CD8-positive, alpha-beta memory T cell (primary cell): Measurements from ENCODE around the gene NIPSNAP3A. TPM values are rescaled to one million over a fixed set of nuclear protein-coding genes. Genes with fewer than 3 reads are reported as not detected.
"Not testable (repeated sequence)": the region's sequence is repeated elsewhere in the genome, so short reads cannot be mapped to it uniquely, and the experiment has no call there.

Source experiments
- CTCF ChIA-PET: fragments of 350-600 bp; sonication (Branson Sonifier 250); formaldehyde crosslinking; loops from one replicate; lab custom pipeline; 2021; ENCODE audit warnings: antibody characterized with exemption; lab: Charles Lee
- POLR2A ChIA-PET: fragments of 350-600 bp; sonication (Branson Sonifier 250); formaldehyde crosslinking; loops from one replicate; lab custom pipeline; 2021; ENCODE audit warnings: antibody characterized with exemption; lab: Charles Lee
- DNase-seq, 5 donors: peaks; one replicate each; pipeline versions ENCODE4 v3.0.0 to v3.0.0-alpha.2; 2020 to 2022; ENCODE audit warnings: mixed read lengths in 1 of 5
- H3K27ac ChIP-seq: one replicate; pipeline ENCODE4 v1.7.0; 2013; ENCODE audit warnings: low read depth, mild to moderate bottlenecking, low read length, moderate library complexity
- H3K27me3 ChIP-seq: 2 replicates; pipeline ENCODE4 v1.7.0; 2013; ENCODE audit warnings: low read length, mild to moderate bottlenecking; ENCODE audit not compliant: insufficient read depth, poor library complexity, severe bottlenecking
- H3K36me3 ChIP-seq: 2 replicates; pipeline ENCODE4 v1.7.0; 2013; ENCODE audit warnings: mild to moderate bottlenecking, low read length, moderate library complexity; ENCODE audit not compliant: insufficient read depth
- H3K4me1 ChIP-seq: 2 replicates; pipeline ENCODE4 v1.7.0; 2013; ENCODE audit warnings: mild to moderate bottlenecking, low read length, moderate library complexity; ENCODE audit not compliant: insufficient read depth
- H3K4me3 ChIP-seq: 2 replicates; pipeline ENCODE4 v1.7.0; 2013; ENCODE audit warnings: mild to moderate bottlenecking, low read length
- H3K9me3 ChIP-seq: 2 replicates; pipeline ENCODE4 v1.7.0; 2013; ENCODE audit warnings: mild to moderate bottlenecking, low read length
- H3K27ac Mint-ChIP-seq, 8 donors: one replicate each; pipeline ENCODE4 v1.8.0; 2020 to 2021; ENCODE audit warnings: mixed read lengths in 8 of 8, mild to moderate bottlenecking in 6 of 8, inconsistent platforms in 3 of 8, moderate library complexity in 3 of 8
- H3K27me3 Mint-ChIP-seq, 2 donors: one replicate each; pipeline ENCODE4 v1.8.0; 2020 to 2021; ENCODE audit warnings: mixed read lengths in 2 of 2, mild to moderate bottlenecking in 1 of 2, moderate library complexity in 1 of 2
- H3K36me3 Mint-ChIP-seq, 3 donors: one replicate each; pipeline ENCODE4 v1.8.0; 2020 to 2021; ENCODE audit warnings: mixed read lengths in 3 of 3, inconsistent platforms in 1 of 3, mild to moderate bottlenecking in 1 of 3
- H3K4me1 Mint-ChIP-seq, 3 donors: one replicate each; pipeline ENCODE4 v1.8.0; 2020 to 2021; ENCODE audit warnings: mixed read lengths in 3 of 3, inconsistent platforms in 1 of 3, mild to moderate bottlenecking in 1 of 3
- H3K4me3 Mint-ChIP-seq, 7 donors: one replicate each; pipeline ENCODE4 v1.8.0; 2020 to 2021; ENCODE audit warnings: mixed read lengths in 7 of 7, mild to moderate bottlenecking in 6 of 7, moderate library complexity in 4 of 7, inconsistent platforms in 2 of 7
- H3K9me3 Mint-ChIP-seq, 5 donors: one replicate each; pipeline ENCODE4 v1.8.0; 2020 to 2022; ENCODE audit warnings: mixed read lengths in 5 of 5, mild to moderate bottlenecking in 3 of 5, moderate library complexity in 2 of 5, inconsistent platforms in 1 of 5
- polyA plus RNA-seq: library from polyadenylated mRNA; unstranded; fragments of 300-500 nt; fragmentation: Illumina TruSeq; gene quantifications from one replicate; pipeline ENCODE4 v1.2.3, GENCODE V29; 2021
- total RNA-seq, 2 experiments: library from RNA; stranded (reverse); gene quantifications; one replicate each; pipeline ENCODE4 v1.2.3, GENCODE V29; 2021

Gene NIPSNAP3A
- total RNA-seq (10 to 100 TPM in 1 of 2 experiments, 1 to 10 TPM in 1; 9.1 to 10.1 TPM), polyA plus RNA-seq (21.8 TPM)

DNA sequence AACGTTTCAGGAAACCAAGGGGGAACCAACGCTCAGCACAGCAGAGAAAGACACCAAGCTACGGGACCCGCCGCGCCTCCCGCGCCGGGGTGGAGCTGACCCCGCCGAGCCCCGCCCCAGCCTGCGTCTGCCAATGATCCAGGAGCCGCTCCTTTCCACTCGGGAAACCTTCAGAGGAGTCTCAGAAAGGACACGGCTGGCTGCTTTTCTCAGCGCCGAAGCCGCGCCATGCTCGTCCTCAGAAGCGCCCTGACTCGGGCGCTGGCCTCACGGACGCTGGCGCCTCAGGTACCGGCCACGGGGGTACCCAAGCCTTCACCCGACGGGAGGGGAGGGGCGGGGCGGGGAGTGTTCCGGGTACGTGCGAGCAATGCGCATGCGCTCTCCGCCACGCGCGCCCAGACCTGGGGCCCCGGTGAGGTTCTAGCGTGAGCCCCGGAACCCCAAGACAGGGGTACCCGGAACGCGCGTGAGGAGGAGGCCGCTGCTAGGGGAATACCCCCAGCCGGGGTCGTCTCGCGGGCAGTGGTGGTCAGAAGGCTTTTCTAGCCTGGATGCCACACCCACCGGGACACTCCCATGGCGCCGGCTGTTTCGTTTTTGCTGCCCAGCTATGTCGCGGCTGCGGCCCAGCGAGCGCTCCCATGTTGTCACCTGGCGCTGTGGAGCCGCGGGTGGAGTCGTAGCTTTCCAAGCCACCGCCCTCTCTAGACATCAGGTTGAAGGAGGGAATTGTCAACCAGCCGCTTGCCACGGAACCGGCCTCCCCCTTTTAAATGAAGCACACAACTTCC, at the start of gene NIPSNAP3A:
TSS of gene NIPSNAP3A (plus strand) at position 119 of the 794 bp plus-strand sequence. CDS start at position 229, 110 bp downstream.
- H3K27me3 Mint-ChIP-seq, result no peaks in the 10 kb centered on the region
- POLR2A ChIA-PET, result interaction anchor here (0.6 to 1.5 kb wide), 4 partner anchors 15 to 654 kb away, joined by 3 to 7 read pairs (median 4); partner anchors contain the start of gene SMC2
- peaks cover 19 to 29% (median 27%) of the 10 kb centered on the region in 3 donors for H3K4me1 Mint-ChIP-seq
- H3K4me3 Mint-ChIP-seq, result peak within 1 kb of the TSS; percentile 89 to 99 (median 97)
- peaks cover 0 to 23% (median 7%) of the 10 kb centered on the region in 3 donors for H3K36me3 Mint-ChIP-seq
- Histone ChIP-seq H3K27me3 (no peaks in the 10 kb centered on the region), H3K27ac (peak within 1 kb of the TSS; percentile 89), H3K4me3 (peak within 1 kb of the TSS; percentile 76), H3K36me3 (no peaks in the 10 kb centered on the region), H3K4me1 (peaks cover 8% of the 10 kb centered on the region), H3K9me3 (no peaks in the 10 kb centered on the region)
- peak; percentile 79 to 93 (median 88) for DNase-seq
- H3K9me3 Mint-ChIP-seq, result no peaks in the 10 kb centered on the region
- peak within 1 kb of the TSS; percentile 89 to 100 (median 98) for H3K27ac Mint-ChIP-seq
- CTCF ChIA-PET, result no interaction called here

DNA sequence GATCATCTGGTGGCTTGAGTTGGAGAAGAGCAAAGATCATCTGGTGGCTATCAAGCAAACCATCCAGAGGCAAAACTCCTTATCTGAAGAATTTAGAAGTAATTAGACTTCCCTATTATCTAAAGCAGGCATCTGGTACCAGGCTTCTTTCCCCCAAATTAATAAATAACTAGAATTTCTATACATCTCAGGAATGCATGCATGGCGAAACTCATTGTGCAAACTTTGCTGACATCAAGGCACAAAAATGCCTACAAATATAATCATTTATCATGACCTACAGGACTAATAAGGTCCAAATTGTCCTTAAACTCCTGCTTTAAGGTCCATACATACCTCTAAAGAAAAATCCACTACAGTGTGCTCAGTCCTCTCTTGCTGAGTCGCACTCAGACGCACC, 47.2 kb upstream of the NIPSNAP3A start:
- no peak overlapping the region for H3K4me3 ChIP-seq
- no peaks in the 10 kb centered on the region for H3K4me1 ChIP-seq
- H3K9me3 ChIP-seq, result no peaks in the 10 kb centered on the region
- H3K36me3 Mint-ChIP-seq, result peaks cover 0 to 9% (median 2%) of the 10 kb centered on the region in 3 donors
- H3K27ac ChIP-seq, result no peak overlapping the region
- DNase-seq, result no peak
- CTCF ChIA-PET, result no interaction called here
- no peak overlapping the region for H3K27ac Mint-ChIP-seq
- no peak overlapping the region for H3K4me3 Mint-ChIP-seq
- H3K27me3 ChIP-seq, result no peaks in the 10 kb centered on the region
- POLR2A ChIA-PET, result no interaction called here
- no peaks in the 10 kb centered on the region for H3K4me1 Mint-ChIP-seq
- H3K36me3 ChIP-seq, result no peaks in the 10 kb centered on the region
- no peaks in the 10 kb centered on the region for H3K27me3 Mint-ChIP-seq
- peaks cover 0 to 6% (median 2%) of the 10 kb centered on the region in 5 donors for H3K9me3 Mint-ChIP-seq

DNA sequence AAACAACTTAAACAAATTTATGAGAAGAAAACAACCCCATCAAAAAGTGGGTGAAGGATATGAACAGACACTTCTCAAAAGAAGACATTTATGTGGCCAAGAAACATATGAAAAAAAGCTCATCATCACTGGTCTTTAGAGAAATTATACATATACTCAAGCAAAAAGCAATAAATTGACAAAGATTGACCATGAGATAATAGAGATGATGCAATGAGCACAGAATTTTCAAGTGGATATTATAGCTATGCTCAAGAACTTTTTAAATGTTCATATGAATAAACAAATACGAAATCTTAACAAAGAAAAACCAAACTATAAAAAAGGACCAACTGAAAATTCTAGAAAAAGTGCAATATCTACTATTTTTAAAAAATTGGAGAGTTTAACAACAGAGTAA, 38.7 kb upstream of the NIPSNAP3A start:
- H3K9me3 ChIP-seq, H3K27ac Mint-ChIP-seq, CTCF ChIA-PET, H3K27ac ChIP-seq, H3K4me1 ChIP-seq, H3K4me1 Mint-ChIP-seq, DNase-seq, POLR2A ChIA-PET, H3K4me3 ChIP-seq, H3K27me3 ChIP-seq, H3K4me3 Mint-ChIP-seq, H3K27me3 Mint-ChIP-seq, H3K36me3 ChIP-seq: not testable (repeated sequence)
- peaks cover 0 to 17% (median 2%) of the 10 kb centered on the region in 3 donors for H3K36me3 Mint-ChIP-seq
- peaks cover 3 to 19% (median 8%) of the 10 kb centered on the region in 5 donors for H3K9me3 Mint-ChIP-seq

DNA sequence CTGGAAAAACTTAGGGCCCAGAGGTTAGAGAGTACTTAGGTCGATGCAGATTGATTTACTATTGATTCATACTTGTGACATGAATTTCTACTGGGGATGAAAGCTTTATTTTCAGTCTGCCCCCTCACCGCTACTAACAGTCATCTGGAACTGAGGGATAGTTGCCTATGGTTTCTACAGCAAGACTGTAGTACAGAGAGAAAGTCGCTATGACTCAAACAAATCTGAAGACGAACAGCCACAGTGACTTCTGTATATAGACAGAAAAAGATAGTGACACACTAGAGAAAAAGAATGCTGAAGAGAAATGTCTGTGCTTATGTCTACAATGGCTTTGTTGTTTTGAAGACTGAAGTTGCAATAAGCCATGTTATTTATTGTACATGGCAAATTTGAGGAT, 35.9 kb upstream of the NIPSNAP3A start:
- ChIA-PET POLR2A (no interaction called here), CTCF (no interaction called here)
- H3K27ac Mint-ChIP-seq, result no peak overlapping the region
- peaks cover 0 to 8% (median 4%) of the 10 kb centered on the region in 5 donors for H3K9me3 Mint-ChIP-seq
- H3K27me3 Mint-ChIP-seq, result peaks cover 0 to 1% of the 10 kb centered on the region in 2 donors
- DNase-seq, result no peak
- peaks cover 0 to 7% (median 2%) of the 10 kb centered on the region in 3 donors for H3K36me3 Mint-ChIP-seq
- Histone ChIP-seq H3K9me3 (no peaks in the 10 kb centered on the region), H3K36me3 (no peaks in the 10 kb centered on the region), H3K4me3 (no peak overlapping the region), H3K27me3 (no peaks in the 10 kb centered on the region), H3K4me1 (no peaks in the 10 kb centered on the region), H3K27ac (no peak overlapping the region)
- H3K4me3 Mint-ChIP-seq, result no peak overlapping the region
- H3K4me1 Mint-ChIP-seq, result no peaks in the 10 kb centered on the region

GRCh38 chr9:104725014-104725413, 22.5 kb upstream of the NIPSNAP3A start:
- Mint-ChIP-seq H3K27me3 (peaks cover 5 to 16% of the 10 kb centered on the region in 2 donors), H3K4me1 (peaks cover 0 to 5% (median 0%) of the 10 kb centered on the region in 3 donors), H3K9me3 (peaks cover 0 to 7% (median 3%) of the 10 kb centered on the region in 5 donors), H3K27ac (no peak overlapping the region), H3K4me3 (no peak overlapping the region), H3K36me3 (peaks cover 3 to 22% (median 8%) of the 10 kb centered on the region in 3 donors)
- H3K27me3 ChIP-seq, result no peaks in the 10 kb centered on the region
- ChIA-PET CTCF (no interaction called here), POLR2A (no interaction called here)
- H3K27ac ChIP-seq, result no peak overlapping the region
- H3K36me3 ChIP-seq, result no peaks in the 10 kb centered on the region
- no peaks in the 10 kb centered on the region for H3K4me1 ChIP-seq
- DNase-seq, result no peak
- no peak overlapping the region for H3K4me3 ChIP-seq
- no peaks in the 10 kb centered on the region for H3K9me3 ChIP-seq

- ChIA-PET CTCF (no interaction called here), POLR2A (no interaction called here)
- Histone ChIP-seq H3K4me1 (no peaks in the 10 kb centered on the region), H3K27ac (no peak overlapping the region), H3K4me3 (no peak overlapping the region), H3K9me3 (no peaks in the 10 kb centered on the region), H3K36me3 (no peaks in the 10 kb centered on the region), H3K27me3 (no peaks in the 10 kb centered on the region)
- Mint-ChIP-seq H3K9me3 (peaks cover 0 to 2% (median 0%) of the 10 kb centered on the region in 5 donors), H3K4me1 (no peaks in the 10 kb centered on the region), H3K27me3 (no peaks in the 10 kb centered on the region), H3K27ac (no peak overlapping the region), H3K4me3 (no peak overlapping the region), H3K36me3 (no peaks in the 10 kb centered on the region)
- DNase-seq, result no peak
Measured at GRCh38 chr9:104738452-104738851, 9.0 kb upstream of the NIPSNAP3A start.

GRCh38 chr9:104740621-104741020, 6.9 kb upstream of the NIPSNAP3A start:
- no peak overlapping the region for H3K4me3 ChIP-seq
- no peaks in the 10 kb centered on the region for H3K4me1 ChIP-seq
- DNase-seq, result no peak
- peak overlapping the region in 1 of 8 donors; percentile 47 for H3K27ac Mint-ChIP-seq
- H3K4me3 Mint-ChIP-seq, result no peak overlapping the region
- H3K27ac ChIP-seq, result no peak overlapping the region
- H3K27me3 ChIP-seq, result no peaks in the 10 kb centered on the region
- ChIA-PET POLR2A (no interaction called here), CTCF (no interaction called here)
- no peaks in the 10 kb centered on the region for H3K27me3 Mint-ChIP-seq
- no peaks in the 10 kb centered on the region for H3K36me3 ChIP-seq
- H3K9me3 ChIP-seq, result no peaks in the 10 kb centered on the region
- H3K36me3 Mint-ChIP-seq, result no peaks in the 10 kb centered on the region
- H3K4me1 Mint-ChIP-seq, result no peaks in the 10 kb centered on the region
- peaks cover 0 to 2% (median 0%) of the 10 kb centered on the region in 5 donors for H3K9me3 Mint-ChIP-seq

DNA sequence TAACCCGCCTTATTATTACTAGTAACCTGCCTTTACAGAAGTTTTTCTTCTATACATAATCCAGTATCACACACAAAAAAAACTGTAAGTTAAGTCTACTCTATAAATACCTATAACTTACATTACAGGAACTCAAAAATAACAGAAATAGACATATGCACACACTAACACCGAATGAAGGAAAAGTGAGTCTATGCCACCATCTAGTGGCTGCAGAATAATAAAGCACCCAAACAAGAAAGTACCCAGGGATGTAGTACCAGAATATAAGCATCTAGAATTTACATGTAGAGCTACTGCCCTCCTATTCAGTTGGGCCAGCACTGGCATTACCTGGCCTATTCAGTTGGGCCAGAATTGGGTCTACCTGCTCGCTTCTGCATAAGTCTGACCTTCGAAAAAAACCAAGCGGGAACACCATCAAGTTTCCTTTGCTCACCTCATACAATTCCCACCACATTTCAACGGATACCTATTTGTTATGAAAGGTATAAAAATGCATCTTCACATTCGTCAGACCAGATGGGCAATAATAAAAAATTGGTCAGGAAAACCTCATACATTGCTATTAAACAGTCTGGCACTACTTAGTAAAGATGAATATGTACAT, 4.0 kb upstream of the NIPSNAP3A start:
- no peaks in the 10 kb centered on the region for H3K36me3 ChIP-seq
- ChIA-PET CTCF (interaction anchor here (1.0 to 1.9 kb wide), 3 partner anchors 10 to 248 kb away, joined by 3 to 5 read pairs (median 4); no protein-coding TSS in a partner anchor), POLR2A (no interaction called here)
- Mint-ChIP-seq H3K9me3 (no peaks in the 10 kb centered on the region), H3K4me3 (peak overlapping the region in 1 of 7 donors; percentile 40), H3K27me3 (no peaks in the 10 kb centered on the region), H3K4me1 (peaks cover 10 to 16% (median 15%) of the 10 kb centered on the region in 3 donors), H3K36me3 (peaks cover 0 to 9% (median 0%) of the 10 kb centered on the region in 3 donors), H3K27ac (peak overlapping the region in 1 of 8 donors; percentile 10)
- no peaks in the 10 kb centered on the region for H3K9me3 ChIP-seq
- H3K27me3 ChIP-seq, result no peaks in the 10 kb centered on the region
- no peak overlapping the region for H3K4me3 ChIP-seq
- H3K27ac ChIP-seq, result no peak overlapping the region
- DNase-seq, result peak in 3 of 5 donors; percentile 10 to 58 (median 55)
- H3K4me1 ChIP-seq, result peaks cover 3% of the 10 kb centered on the region
